ENCODE data around the gene PAOX.

The PAOX gene

DNA sequence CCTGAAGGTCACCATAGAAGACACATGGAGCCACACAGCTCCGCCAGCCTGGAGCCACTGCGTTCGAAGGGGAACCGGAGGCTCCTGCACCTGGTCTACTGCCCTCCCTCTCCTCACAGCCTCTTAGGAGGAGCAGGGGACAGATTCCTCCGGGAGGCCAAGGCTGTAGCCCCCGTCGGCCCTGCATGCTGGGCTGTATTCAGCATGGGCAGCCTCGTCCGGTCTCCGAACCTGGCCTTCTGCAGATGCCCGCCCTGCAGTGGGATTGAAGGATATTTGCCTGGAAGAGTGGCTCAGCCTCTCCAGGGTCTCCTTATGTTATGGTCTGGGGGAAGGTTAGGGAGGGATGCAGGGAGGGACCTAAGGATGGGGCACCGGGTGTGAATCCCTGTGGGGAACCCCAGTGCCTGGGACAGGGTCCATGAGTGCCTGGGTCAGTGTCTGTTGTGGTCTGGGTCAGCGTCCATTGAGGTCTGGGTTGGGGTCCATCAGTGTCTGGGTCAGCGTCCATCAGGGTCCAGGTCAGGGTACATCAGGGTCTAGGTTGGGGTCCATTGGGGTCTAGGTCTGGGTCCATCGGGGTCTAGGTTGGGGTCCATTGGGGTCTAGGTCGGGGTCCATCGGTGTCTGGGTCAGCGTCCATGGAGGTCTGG lies 61.7 kb downstream of the PAOX start:
- DNase-seq, result no peak
